ENCODE data around the gene CACNB2.

- TF ChIP-seq CTCF (IDR thresholded peaks at IDR 0.05) (peak; percentile 44), ZBTB33 (IDR thresholded peaks at IDR 0.05; ENCODE audit: borderline replicate concordance, low read depth) (no peak), EP300 (IDR thresholded peaks at IDR 0.05; ENCODE audit: borderline replicate concordance in 1 of 2, low read depth in 1 of 2, low read length in 1 of 2) (no peak), MXI1 (IDR thresholded peaks at IDR 0.05; ENCODE audit: low read depth, low read length) (no peak), TEAD4 (IDR thresholded peaks at IDR 0.05; ENCODE audit: borderline replicate concordance, insufficient read depth) (no peak), FOXJ3 (CRISPR knock-in tag; IDR thresholded peaks at IDR 0.05) (no peak), YY1 (IDR thresholded peaks at IDR 0.05; ENCODE audit: low read depth) (no peak), FOXM1 (IDR thresholded peaks at IDR 0.05; ENCODE audit: low read depth) (no peak), GATA2 (CRISPR knock-in tag; IDR thresholded peaks at IDR 0.05) (no peak), FOSL2 (IDR thresholded peaks at IDR 0.05; ENCODE audit: borderline replicate concordance, low read depth) (no peak), NFIC (IDR thresholded peaks at IDR 0.05; ENCODE audit: borderline replicate concordance) (no peak), POLR2AphosphoS5 (IDR thresholded peaks at IDR 0.05; ENCODE audit: low read depth, low read length) (no peak), USF2 (IDR thresholded peaks at IDR 0.05; ENCODE audit: borderline replicate concordance, low read depth, low read length) (no peak)
Observed at GRCh38 chr10:18583575-18584270, 443.5 kb downstream of the CACNB2 start.
